Adrenal gland (tissue), 12 donors: ENCODE results near the gene CEP250. TPM values are rescaled to one million over a fixed set of nuclear protein-coding genes. Genes with fewer than 3 reads are reported as not detected.

Experiments used
- DNase-seq, 7 donors: peaks; one replicate each; pipeline ENCODE4 v3.0.0-alpha.2; 2019 to 2020
- H3K27ac ChIP-seq, 5 donors: fragments of 200-600 bp; sonication (generic) in 4 of 5; 1 replicate in 3 of 5; 2 replicates in 2 of 5; pipeline versions ENCODE4 v1.5.1 to v1.8.0; 2016 to 2020; ENCODE audit warnings: mild to moderate bottlenecking in 1 of 5
- H3K27me3 ChIP-seq: fragments of 200-600 bp; 2 replicates; pipeline ENCODE4 v1.8.0; 2021
- H3K36me3 ChIP-seq, 2 donors: fragments of 200-600 bp; replicated peaks in 1 of 2; 1 replicate in 1 of 2; 2 replicates in 1 of 2; pipeline versions ENCODE4 v1.5.1 to v1.8.0; 2018 to 2022
- H3K4me1 ChIP-seq, 2 donors: fragments of 200-600 bp; replicated peaks in 1 of 2; 1 replicate in 1 of 2; 2 replicates in 1 of 2; pipeline versions ENCODE4 v1.5.1 to v1.8.0; 2018 to 2021
- H3K4me3 ChIP-seq, 4 donors: fragments of 200-600 bp; sonication (generic) in 3 of 4; one replicate each; pipeline ENCODE4 v1.5.1; 2016 to 2018
- H3K9me3 ChIP-seq, 3 donors: fragments of 200-600 bp; sonication (generic) in 1 of 3; replicated peaks in 1 of 3; 1 replicate in 2 of 3; 2 replicates in 1 of 3; pipeline versions ENCODE4 v1.5.1 to v1.8.0; 2016 to 2021
- POLR2A ChIP-seq, 2 donors: fragments of 450-650 bp; IDR thresholded peaks; one replicate each; pipeline ENCODE4 v1.6.1; 2017; ENCODE audit warnings: antibody characterized with exemption in 2 of 2, mild to moderate bottlenecking in 2 of 2, moderate library complexity in 1 of 2
- WGBS, 4 donors: extraction: QIAGEN DNeasy Blood & Tissue Kit in 2 of 4; methylation state at CpG; one replicate each; pipeline versions ENCODE4 v1.1.5 to v1.1.7; 2013 to 2017; 5-methylcytosine and 5-hydroxymethylcytosine counted together
- intact Hi-C, 2 donors: fragments of 100-400 bp; cut with DNase I; formaldehyde crosslinking; loops; one replicate each; pipeline versions ENCODE4 v1.14.1 to v1.15.0; 2022 to 2023
- polyA plus RNA-seq, 3 donors: library from polyadenylated mRNA; stranded (reverse); fragments of 200-250 nt in 2 of 3; fragments of 350-450 nt in 1 of 3; fragmentation: Illumina TruSeq in 1 of 3; extraction: RNeasy Lipid Tissue Mini Kit (QIAGEN cat#74804) in 1 of 3; gene quantifications; one replicate each; pipeline ENCODE4 v1.2.3, GENCODE V29; 2013 to 2014
- total RNA-seq, 9 donors: library from RNA; depleted of rRNA in 4 of 9; stranded (reverse); fragments of >200 nt in 4 of 9; fragments of 120-200 nt in 1 of 9; fragmentation: NEBNext Ultra II Directional in 1 of 9; extraction: Animal tissue kit (Norgen Biotek cat#: 25700) in 1 of 9; gene quantifications; one replicate each; pipeline versions ENCODE4 v1.1.0 to v1.2.4, GENCODE V29; 2013 to 2023
- TF ChIP-seq, protein P1 (sequence below), 6 experiments: fragments of 450-650 bp in 4 of 6; fragments of 200-600 bp in 2 of 6; sonication (generic) in 1 of 6; IDR thresholded peaks; 1 replicate in 5 of 6; 2 replicates in 1 of 6; pipeline versions ENCODE4 v1.5.1 to v1.8.0; 2016 to 2021; ENCODE audit warnings: antibody characterized with exemption in 6 of 6, mild to moderate bottlenecking in 2 of 6, moderate library complexity in 1 of 6
- donor health status: healthy with polysubstance abuse.
- donor health status: Bipolar disorder and iron deficiency.
- donor health status: DM: yes; HTN: yes; CAD: no.
- donor health status: DM: no; HTN: no; CAD: no.
- donor health status: DM: no; HTN: no; CAD: no.
- donor health status: DM: yes; HTN: yes; CAD: no.

The CEP250 gene
- total and polyA plus RNA-seq, 12 donors = 12.6 to 49.8 (median 26.0) TPM

DNA sequence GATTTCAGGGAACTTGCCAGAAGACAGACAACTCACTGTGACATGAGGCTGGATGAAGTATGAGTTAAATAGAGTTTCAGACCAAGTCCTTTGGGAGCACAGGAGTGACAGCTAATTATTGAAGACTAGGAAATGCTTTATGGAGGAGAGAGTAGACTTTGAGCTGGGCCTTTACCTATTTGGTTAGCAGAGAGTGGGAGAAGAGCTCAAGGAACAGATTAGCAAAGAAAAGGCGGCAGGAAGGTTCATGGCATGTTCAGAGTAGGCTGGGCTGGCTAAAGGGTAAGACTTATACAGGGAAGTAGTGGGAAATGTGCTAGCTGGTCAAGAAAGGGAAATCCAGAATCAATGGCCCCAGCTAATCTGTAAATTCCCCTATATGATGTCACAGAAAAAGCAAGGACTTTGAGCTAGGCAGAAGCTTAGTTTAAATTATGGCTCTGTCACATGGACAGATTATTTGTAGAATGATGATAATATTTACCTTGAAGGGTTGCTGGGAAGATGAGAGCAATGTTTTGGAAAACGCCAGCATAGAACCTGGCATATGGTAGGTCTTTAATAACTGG, 19.0 kb downstream of the CEP250 start:
- TF ChIP-seq, protein P1, sequence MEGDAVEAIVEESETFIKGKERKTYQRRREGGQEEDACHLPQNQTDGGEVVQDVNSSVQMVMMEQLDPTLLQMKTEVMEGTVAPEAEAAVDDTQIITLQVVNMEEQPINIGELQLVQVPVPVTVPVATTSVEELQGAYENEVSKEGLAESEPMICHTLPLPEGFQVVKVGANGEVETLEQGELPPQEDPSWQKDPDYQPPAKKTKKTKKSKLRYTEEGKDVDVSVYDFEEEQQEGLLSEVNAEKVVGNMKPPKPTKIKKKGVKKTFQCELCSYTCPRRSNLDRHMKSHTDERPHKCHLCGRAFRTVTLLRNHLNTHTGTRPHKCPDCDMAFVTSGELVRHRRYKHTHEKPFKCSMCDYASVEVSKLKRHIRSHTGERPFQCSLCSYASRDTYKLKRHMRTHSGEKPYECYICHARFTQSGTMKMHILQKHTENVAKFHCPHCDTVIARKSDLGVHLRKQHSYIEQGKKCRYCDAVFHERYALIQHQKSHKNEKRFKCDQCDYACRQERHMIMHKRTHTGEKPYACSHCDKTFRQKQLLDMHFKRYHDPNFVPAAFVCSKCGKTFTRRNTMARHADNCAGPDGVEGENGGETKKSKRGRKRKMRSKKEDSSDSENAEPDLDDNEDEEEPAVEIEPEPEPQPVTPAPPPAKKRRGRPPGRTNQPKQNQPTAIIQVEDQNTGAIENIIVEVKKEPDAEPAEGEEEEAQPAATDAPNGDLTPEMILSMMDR (IDR thresholded peaks at IDR 0.05) = no peak
- no peak for TF ChIP-seq POLR2A (IDR thresholded peaks at IDR 0.05)
- Histone ChIP-seq H3K4me3 (no peak overlapping the region), H3K27me3 (no peaks in the 10 kb centered on the region), H3K9me3 (no peaks in the 10 kb centered on the region), H3K4me1 (no peaks in the 10 kb centered on the region), H3K27ac (no peak overlapping the region), H3K36me3 (peaks cover 0 to 87% of the 10 kb centered on the region in 2 donors)
- no peak for DNase-seq
- intact Hi-C loops = loop anchor here in 1 of 2 donors (10.0 kb wide), 1 partner anchor 210 kb away; no protein-coding TSS in a partner anchor
- 87 to 97% (median 92%) methylated on average over 2 of the region's 2 CpGs for WGBS, 4 donors

DNA sequence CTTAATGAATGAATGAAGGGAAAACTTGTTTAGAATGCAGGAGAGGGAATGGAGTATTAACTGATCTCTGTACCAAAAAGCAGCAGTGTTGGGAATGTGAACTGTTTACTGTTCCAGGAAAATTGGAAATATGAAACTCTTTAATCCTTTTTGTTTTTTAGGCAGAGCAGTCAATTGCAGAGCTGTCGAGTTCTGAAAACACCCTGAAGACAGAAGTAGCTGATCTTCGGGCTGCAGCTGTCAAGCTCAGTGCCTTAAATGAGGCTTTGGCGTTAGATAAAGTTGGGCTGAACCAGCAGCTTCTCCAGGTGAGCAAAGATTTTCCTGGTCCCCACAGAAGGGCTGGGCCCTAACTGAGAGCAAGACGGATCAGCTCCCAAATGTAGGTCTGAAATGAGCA, 20.9 kb downstream of the CEP250 start:
- Histone ChIP-seq H3K9me3 (no peaks in the 10 kb centered on the region), H3K4me3 (no peak overlapping the region), H3K36me3 (peaks cover 0 to 85% of the 10 kb centered on the region in 2 donors), H3K4me1 (no peaks in the 10 kb centered on the region), H3K27me3 (no peaks in the 10 kb centered on the region), H3K27ac (no peak overlapping the region)
- 90 to 95% (median 92%) methylated on average over 4 of the region's 4 CpGs for WGBS, 4 donors
- intact Hi-C loops = loop anchor here in 1 of 2 donors (10.0 kb wide), 1 partner anchor 209 kb away; no protein-coding TSS in a partner anchor
- no peak for TF ChIP-seq POLR2A (IDR thresholded peaks at IDR 0.05)
- TF ChIP-seq, protein P1 (IDR thresholded peaks at IDR 0.05) = no peak
- DNase-seq = no peak

DNA sequence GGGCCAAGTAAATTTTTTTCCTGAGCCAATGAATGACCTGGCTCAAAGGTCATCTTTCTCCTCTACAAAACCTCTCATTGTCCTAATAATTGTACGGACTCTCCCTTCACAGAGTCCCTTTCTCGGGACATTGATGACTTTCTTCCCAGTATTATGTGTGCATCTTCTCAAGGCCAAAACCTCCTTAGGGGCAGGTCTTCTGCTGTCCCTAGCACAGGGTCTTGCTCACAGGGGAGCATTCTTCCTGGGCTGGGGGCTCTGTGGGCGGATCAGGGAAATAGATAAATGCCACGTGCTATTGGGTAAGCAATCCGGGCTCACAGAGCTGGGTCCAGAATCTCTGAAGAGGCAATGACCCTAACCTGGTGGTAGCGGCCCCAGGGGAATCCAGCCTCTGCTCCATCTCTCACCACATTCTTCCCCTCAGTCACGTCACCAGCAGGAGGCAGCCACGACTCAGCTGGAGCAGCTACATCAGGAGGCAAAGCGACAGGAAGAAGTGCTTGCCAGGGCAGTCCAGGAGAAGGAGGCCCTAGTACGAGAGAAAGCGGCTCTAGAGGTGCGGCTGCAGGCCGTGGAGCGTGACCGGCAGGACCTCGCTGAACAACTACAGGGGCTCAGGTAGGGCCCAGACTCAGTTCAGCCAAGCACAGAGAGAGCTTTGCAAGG, 23.5 kb downstream of the CEP250 start:
- H3K36me3 ChIP-seq = peaks cover 0 to 66% of the 10 kb centered on the region in 2 donors
- H3K27ac ChIP-seq = no peak overlapping the region
- H3K27me3 ChIP-seq = no peaks in the 10 kb centered on the region
- H3K4me3 ChIP-seq = no peak overlapping the region
- whole genome bisulfite sequencing, 4 donors = 85 to 90% (median 88%) methylated on average over 13 to 16 of the region's 16 CpGs
- TF ChIP-seq, protein P1 (IDR thresholded peaks at IDR 0.05) = no peak
- TF ChIP-seq POLR2A (IDR thresholded peaks at IDR 0.05) = no peak
- no peaks in the 10 kb centered on the region for H3K4me1 ChIP-seq
- intact Hi-C loops = loop anchor here in 1 of 2 donors (10.0 kb wide), 1 partner anchor 206 kb away; no protein-coding TSS in a partner anchor
- DNase-seq = no peak
- no peaks in the 10 kb centered on the region for H3K9me3 ChIP-seq

DNA sequence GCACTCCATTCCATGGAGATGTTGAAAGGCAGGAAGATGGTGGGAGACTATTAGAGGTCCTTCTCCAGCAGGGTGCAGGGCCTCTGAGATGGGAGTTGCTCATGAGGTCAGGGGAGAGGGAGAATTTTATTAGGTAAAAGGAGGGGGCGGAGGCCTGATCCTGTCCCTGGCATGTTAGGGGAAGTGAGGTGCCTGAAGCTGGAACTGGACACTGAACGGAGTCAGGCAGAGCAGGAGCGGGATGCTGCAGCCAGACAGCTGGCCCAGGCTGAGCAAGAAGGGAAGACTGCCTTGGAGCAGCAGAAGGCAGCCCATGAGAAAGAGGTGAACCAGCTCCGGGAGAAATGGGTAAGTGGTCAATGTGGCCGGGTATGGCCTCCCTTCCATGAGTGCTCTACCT, 24.4 kb downstream of the CEP250 start:
- no peak for DNase-seq
- Histone ChIP-seq H3K27me3 (no peaks in the 10 kb centered on the region), H3K9me3 (no peaks in the 10 kb centered on the region), H3K27ac (no peak overlapping the region), H3K4me1 (no peaks in the 10 kb centered on the region), H3K36me3 (peaks cover 0 to 59% of the 10 kb centered on the region in 2 donors), H3K4me3 (no peak overlapping the region)
- 93 to 97% (median 96%) methylated on average over 5 of the region's 5 CpGs for whole genome bisulfite sequencing, 4 donors
- intact Hi-C loops = loop anchor here in 1 of 2 donors (10.0 kb wide), 1 partner anchor 205 kb away; no protein-coding TSS in a partner anchor
- TF ChIP-seq POLR2A (IDR thresholded peaks at IDR 0.05) = no peak
- TF ChIP-seq, protein P1 (IDR thresholded peaks at IDR 0.05) = no peak
